CD4-positive, alpha-beta T cell treated with Interleukin-2 at 100 ng/mL for 4 hours (primary cell): ENCODE results near the gene MGAT3.

Experiments used
- DNase-seq: peaks from one replicate; pipeline ENCODE4 v3.0.0-alpha.2; 2020; ENCODE audit warnings: low spot score

MGAT3 gene

GRCh38 chr22:39428597-39429071 lies 28.2 kb upstream of the MGAT3 start:
- no peak for DNase-seq

- DNase-seq = no peak
These were observed 27.6 kb upstream of the MGAT3 start for GRCh38 chr22:39429186-39429585.

- no peak for DNase-seq
These were observed 26.8 kb upstream of the MGAT3 start for GRCh38 chr22:39429916-39430575.

GRCh38 chr22:39430576-39431150 lies 26.1 kb upstream of the MGAT3 start:
- DNase-seq = no peak

GRCh38 chr22:39431216-39431801 lies 25.5 kb upstream of the MGAT3 start:
- DNase-seq = no peak

- no peak for DNase-seq
These were observed 25.0 kb upstream of the MGAT3 start for GRCh38 chr22:39431821-39432251.

GRCh38 chr22:39432361-39432811 lies 24.4 kb upstream of the MGAT3 start:
- DNase-seq = no peak

- DNase-seq = no peak
These were observed 23.2 kb upstream of the MGAT3 start for GRCh38 chr22:39433476-39434242.

- no peak for DNase-seq
These were observed 22.6 kb upstream of the MGAT3 start for GRCh38 chr22:39434243-39434653.

- DNase-seq = no peak
These were observed 22.1 kb upstream of the MGAT3 start for GRCh38 chr22:39434721-39435120.

- DNase-seq = no peak
These were observed 21.2 kb upstream of the MGAT3 start for GRCh38 chr22:39435616-39436015.

GRCh38 chr22:39437791-39438704 lies 18.8 kb upstream of the MGAT3 start:
- DNase-seq = no peak

GRCh38 chr22:39439170-39439569 lies 17.6 kb upstream of the MGAT3 start:
- DNase-seq = no peak

- DNase-seq = no peak
These were observed 13.4 kb upstream of the MGAT3 start for GRCh38 chr22:39443398-39443797.

- no peak for DNase-seq
These were observed 12.5 kb upstream of the MGAT3 start for GRCh38 chr22:39444247-39444800.

GRCh38 chr22:39444937-39445465 lies 11.8 kb upstream of the MGAT3 start:
- DNase-seq = no peak

- DNase-seq = no peak
These were observed 11.1 kb upstream of the MGAT3 start for GRCh38 chr22:39445678-39446077.

- DNase-seq = no peak
These were observed 10.5 kb upstream of the MGAT3 start for GRCh38 chr22:39446239-39446721.

- no peak for DNase-seq
These were observed 8.4 kb upstream of the MGAT3 start for GRCh38 chr22:39448205-39449054.

- DNase-seq = no peak
These were observed 7.1 kb upstream of the MGAT3 start for GRCh38 chr22:39449708-39450107.
